Astrocyte (in vitro differentiated cells and primary cell): ENCODE data around the gene C14orf93. TPM values are rescaled to one million over a fixed set of nuclear protein-coding genes. Genes with fewer than 3 reads are reported as not detected.
"Not testable (repeated sequence)": the region's sequence is repeated elsewhere in the genome, so short reads cannot be mapped to it uniquely, and the experiment has no call there.

Experiments used
- DNase-seq: peaks from one replicate; pipeline ENCODE4 v3.0.0-alpha.2; 2010; ENCODE audit warnings: low read depth
- FAIRE-seq: peaks from 2 replicates; lab custom pipeline; 2011; peaks lifted over from hg19 to GRCh38; lab: Jason Lieb, UNC
- H2AFZ ChIP-seq: 2 replicates; pipeline ENCODE4 v1.6.0; 2012; ENCODE audit warnings: low read depth, low read length, inconsistent platforms
- H3K27ac ChIP-seq: 2 replicates; pipeline ENCODE4 v1.5.1; 2011; ENCODE audit warnings: low read depth, low read length, inconsistent platforms
- H3K27me3 ChIP-seq: 2 replicates; pipeline ENCODE4 v1.6.0; 2011; ENCODE audit warnings: low read length, inconsistent platforms; ENCODE audit not compliant: insufficient read depth
- H3K36me3 ChIP-seq: 2 replicates; pipeline ENCODE4 v1.5.1; 2011; ENCODE audit warnings: low read length, inconsistent platforms; ENCODE audit not compliant: insufficient read depth
- H3K4me1 ChIP-seq: 2 replicates; pipeline ENCODE4 v1.5.1; 2011; ENCODE audit warnings: low read length, inconsistent platforms; ENCODE audit not compliant: insufficient read depth
- H3K4me2 ChIP-seq: 2 replicates; pipeline ENCODE4 v1.6.0; 2012; ENCODE audit warnings: low read length, inconsistent platforms
- H3K4me3 ChIP-seq: 2 replicates; pipeline ENCODE4 v1.5.1; 2011; ENCODE audit warnings: low read depth, mild to moderate bottlenecking, low read length, inconsistent platforms; ENCODE audit not compliant: insufficient read depth
- H3K79me2 ChIP-seq: 2 replicates; pipeline ENCODE4 v1.6.0; 2012; ENCODE audit warnings: mild to moderate bottlenecking, low read length, inconsistent platforms; ENCODE audit not compliant: insufficient read depth
- H3K9ac ChIP-seq: 2 replicates; pipeline ENCODE4 v1.6.0; 2012; ENCODE audit warnings: mild to moderate bottlenecking, low read length, inconsistent platforms
- H3K9me3 ChIP-seq: 2 replicates; pipeline ENCODE4 v1.5.1; 2012; ENCODE audit warnings: low read depth, mild to moderate bottlenecking, low read length, inconsistent platforms; ENCODE audit not compliant: insufficient read depth
- H4K20me1 ChIP-seq: 2 replicates; pipeline ENCODE4 v1.6.0; 2012; ENCODE audit warnings: low read length, inconsistent platforms; ENCODE audit not compliant: insufficient read depth
- H3K27ac Mint-ChIP-seq: one replicate; pipeline ENCODE4 v1.8.0; 2021; ENCODE audit warnings: mild to moderate bottlenecking, mixed read lengths; ENCODE audit not compliant: unreplicated experiment
- H3K27me3 Mint-ChIP-seq: one replicate; pipeline ENCODE4 v1.8.0; 2021; ENCODE audit warnings: low read depth, mixed read lengths; ENCODE audit not compliant: unreplicated experiment
- H3K36me3 Mint-ChIP-seq: one replicate; pipeline ENCODE4 v1.8.0; 2021; ENCODE audit warnings: low read depth, mixed read lengths; ENCODE audit not compliant: unreplicated experiment
- H3K4me1 Mint-ChIP-seq: one replicate; pipeline ENCODE4 v1.8.0; 2021; ENCODE audit warnings: low read depth, mixed read lengths; ENCODE audit not compliant: unreplicated experiment
- H3K4me3 Mint-ChIP-seq: one replicate; pipeline ENCODE4 v1.8.0; 2021; ENCODE audit warnings: mild to moderate bottlenecking, moderate library complexity, mixed read lengths; ENCODE audit not compliant: unreplicated experiment
- H3K9me3 Mint-ChIP-seq: one replicate; pipeline ENCODE4 v1.8.0; 2021; ENCODE audit warnings: mild to moderate bottlenecking, mixed read lengths; ENCODE audit not compliant: unreplicated experiment
- EZH2 ChIP-seq: IDR thresholded peaks from 2 replicates; pipeline ENCODE4 v1.6.1; 2012; ENCODE audit warnings: mild to moderate bottlenecking, low read length, inconsistent platforms; ENCODE audit not compliant: insufficient read depth
- total RNA-seq: library from RNA; stranded (reverse); gene quantifications from 2 replicates; pipeline ENCODE4 v1.2.1, GENCODE V29; 2021
- TF ChIP-seq, protein P1 (sequence below): IDR thresholded peaks from 2 replicates; pipeline ENCODE4 v1.5.1; 2011; ENCODE audit warnings: low read depth, mild to moderate bottlenecking, inconsistent platforms, low read length, moderate library complexity; ENCODE audit not compliant: insufficient read depth

Gene C14orf93
- total RNA-seq, 1 donor from 2014 or later = 3.6 TPM

DNA sequence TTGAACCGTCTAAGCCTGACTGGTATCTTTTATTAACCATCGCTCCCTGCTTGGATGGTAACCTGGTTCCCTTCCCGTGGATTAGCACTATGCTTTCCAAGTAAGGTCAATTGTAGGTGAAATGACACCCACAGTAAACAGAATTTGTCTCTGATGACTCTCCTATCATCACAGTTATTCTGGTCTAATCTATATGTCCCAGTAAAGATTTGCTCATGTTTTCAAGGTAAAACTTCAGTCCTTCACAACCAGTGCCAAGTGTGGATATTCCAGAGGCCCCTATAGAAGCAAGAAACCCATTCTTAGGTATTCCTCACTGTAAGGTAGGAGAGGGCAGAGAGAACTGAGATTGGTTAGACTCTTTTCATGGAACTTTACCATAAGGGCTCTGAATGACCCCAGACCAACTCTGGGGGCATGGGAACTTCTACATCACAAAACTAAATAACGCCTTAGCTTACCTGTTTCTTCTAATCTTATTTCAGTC lies 43.1 kb downstream of the C14orf93 start:
- H3K27me3 Mint-ChIP-seq = no peaks in the 10 kb centered on the region
- Histone ChIP-seq H3K27me3 (no peaks in the 10 kb centered on the region), H3K27ac (no peak overlapping the region), H3K79me2 (no peaks in the 10 kb centered on the region), H3K4me2 (no peak overlapping the region), H3K9ac (no peak overlapping the region), H3K9me3 (no peaks in the 10 kb centered on the region), H2AFZ (no peak overlapping the region), H4K20me1 (no peaks in the 10 kb centered on the region), H3K4me3 (no peak overlapping the region), H3K4me1 (no peaks in the 10 kb centered on the region), H3K36me3 (peaks cover 11% of the 10 kb centered on the region)
- DNase-seq (no peak), FAIRE-seq (no peak)
- no peaks in the 10 kb centered on the region for H3K9me3 Mint-ChIP-seq
- TF ChIP-seq EZH2 = no peak
- TF ChIP-seq, protein P1, sequence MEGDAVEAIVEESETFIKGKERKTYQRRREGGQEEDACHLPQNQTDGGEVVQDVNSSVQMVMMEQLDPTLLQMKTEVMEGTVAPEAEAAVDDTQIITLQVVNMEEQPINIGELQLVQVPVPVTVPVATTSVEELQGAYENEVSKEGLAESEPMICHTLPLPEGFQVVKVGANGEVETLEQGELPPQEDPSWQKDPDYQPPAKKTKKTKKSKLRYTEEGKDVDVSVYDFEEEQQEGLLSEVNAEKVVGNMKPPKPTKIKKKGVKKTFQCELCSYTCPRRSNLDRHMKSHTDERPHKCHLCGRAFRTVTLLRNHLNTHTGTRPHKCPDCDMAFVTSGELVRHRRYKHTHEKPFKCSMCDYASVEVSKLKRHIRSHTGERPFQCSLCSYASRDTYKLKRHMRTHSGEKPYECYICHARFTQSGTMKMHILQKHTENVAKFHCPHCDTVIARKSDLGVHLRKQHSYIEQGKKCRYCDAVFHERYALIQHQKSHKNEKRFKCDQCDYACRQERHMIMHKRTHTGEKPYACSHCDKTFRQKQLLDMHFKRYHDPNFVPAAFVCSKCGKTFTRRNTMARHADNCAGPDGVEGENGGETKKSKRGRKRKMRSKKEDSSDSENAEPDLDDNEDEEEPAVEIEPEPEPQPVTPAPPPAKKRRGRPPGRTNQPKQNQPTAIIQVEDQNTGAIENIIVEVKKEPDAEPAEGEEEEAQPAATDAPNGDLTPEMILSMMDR = no peak
- no peak overlapping the region for H3K27ac Mint-ChIP-seq
- H3K4me3 Mint-ChIP-seq = no peak overlapping the region
- peaks cover 1% of the 10 kb centered on the region for H3K4me1 Mint-ChIP-seq
- H3K36me3 Mint-ChIP-seq = peaks cover 19% of the 10 kb centered on the region

DNA sequence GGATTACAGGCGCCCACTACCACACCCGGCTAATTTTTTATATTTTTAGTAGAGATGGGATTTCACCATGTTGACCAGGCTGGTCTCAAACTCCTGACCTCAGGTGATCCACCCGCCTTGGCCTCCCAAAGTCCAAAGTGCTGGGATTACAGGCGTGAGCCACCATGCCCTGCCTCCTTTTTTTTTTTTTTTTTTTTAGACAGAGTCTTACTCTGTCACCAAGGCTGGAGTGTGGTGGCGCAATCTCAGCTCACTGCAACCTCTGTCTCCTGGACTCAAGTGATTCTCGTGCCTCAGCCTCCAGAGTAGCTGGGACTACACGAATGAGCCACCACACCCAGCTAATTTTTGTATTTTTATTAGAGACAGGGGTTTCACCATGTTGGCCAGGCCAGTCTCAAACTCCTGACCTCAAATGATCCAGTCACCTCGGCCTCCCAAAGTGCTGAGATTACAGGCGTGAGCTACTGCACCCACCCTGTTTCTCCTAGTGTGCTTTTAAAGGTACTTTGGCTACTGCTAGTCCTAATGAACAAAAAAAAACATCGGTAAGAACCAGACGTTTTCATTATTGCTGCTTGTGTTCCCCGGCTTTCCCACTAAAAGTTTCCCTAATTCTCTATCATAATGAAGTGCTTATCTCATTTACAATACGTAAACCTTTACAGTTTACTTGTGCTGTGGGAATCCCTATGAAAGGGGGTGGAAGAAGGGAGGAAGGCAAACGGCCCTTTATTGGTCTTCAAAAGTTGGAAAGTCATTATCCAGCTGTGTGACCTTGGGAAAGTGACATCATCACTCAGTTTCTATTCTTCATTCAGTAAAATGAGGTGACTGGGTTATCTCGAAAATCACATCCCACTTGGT lies 43.8 kb downstream of the C14orf93 start:
- DNase-seq, H3K27me3 ChIP-seq, H4K20me1 ChIP-seq, H2AFZ ChIP-seq, H3K4me3 Mint-ChIP-seq, H3K9ac ChIP-seq, FAIRE-seq, H3K27ac Mint-ChIP-seq, H3K4me3 ChIP-seq, H3K4me2 ChIP-seq, H3K36me3 ChIP-seq, H3K27ac ChIP-seq, H3K27me3 Mint-ChIP-seq, H3K79me2 ChIP-seq, H3K9me3 Mint-ChIP-seq, H3K4me1 ChIP-seq, H3K9me3 ChIP-seq, H3K4me1 Mint-ChIP-seq: not testable (repeated sequence)
- peaks cover 16% of the 10 kb centered on the region for H3K36me3 Mint-ChIP-seq

DNA sequence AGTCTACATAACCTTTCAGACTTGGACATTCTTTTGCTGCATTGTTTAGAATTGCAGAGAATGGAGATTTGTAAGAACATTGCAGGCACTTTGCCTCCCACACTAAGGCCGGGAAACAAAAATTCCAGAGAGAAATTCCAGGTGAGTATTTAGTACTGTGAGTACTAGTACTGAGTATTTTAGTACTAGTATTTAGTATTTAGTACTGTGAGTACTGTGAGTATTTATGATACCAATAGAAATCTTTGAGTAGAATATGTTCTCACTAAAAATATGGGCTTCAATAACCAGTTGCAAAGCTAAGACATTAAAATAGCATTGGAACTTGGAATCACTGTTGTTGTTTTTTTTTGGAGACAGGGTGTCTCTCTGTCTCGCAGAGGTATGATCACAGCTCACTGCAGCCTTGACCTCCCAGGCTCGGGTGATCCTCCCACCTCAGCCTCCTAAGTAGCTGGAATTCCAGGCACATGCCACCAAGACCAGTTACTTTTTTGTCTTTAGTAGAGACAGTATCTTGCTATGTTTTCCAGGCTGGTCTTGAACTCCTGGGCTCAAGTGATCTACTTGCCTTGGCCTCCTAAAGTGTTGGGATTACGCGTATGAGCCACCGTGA lies 47.8 kb downstream of the C14orf93 start:
- Histone ChIP-seq H3K9ac (no peak overlapping the region), H3K4me1 (no peaks in the 10 kb centered on the region), H3K27ac (no peak overlapping the region), H3K9me3 (no peaks in the 10 kb centered on the region), H2AFZ (no peak overlapping the region), H3K36me3 (no peaks in the 10 kb centered on the region), H3K79me2 (no peaks in the 10 kb centered on the region), H3K4me2 (no peak overlapping the region), H4K20me1 (no peaks in the 10 kb centered on the region), H3K27me3 (no peaks in the 10 kb centered on the region), H3K4me3 (no peak overlapping the region)
- no peaks in the 10 kb centered on the region for H3K27me3 Mint-ChIP-seq
- peaks cover 1% of the 10 kb centered on the region for H3K4me1 Mint-ChIP-seq
- no peaks in the 10 kb centered on the region for H3K9me3 Mint-ChIP-seq
- no peak for TF ChIP-seq EZH2
- TF ChIP-seq, protein P1 = no peak
- no peak for DNase-seq
- H3K36me3 Mint-ChIP-seq = peaks cover 3% of the 10 kb centered on the region
- FAIRE-seq = no peak
- no peak overlapping the region for H3K4me3 Mint-ChIP-seq
- H3K27ac Mint-ChIP-seq = no peak overlapping the region
